ENCODE measurements around the gene APRT. TPM values are rescaled to one million over a fixed set of nuclear protein-coding genes. Genes with fewer than 3 reads are reported as not detected.
A peak's percentile ranks its signal among the peaks of the same experiment; 100 is the strongest.

APRT gene
- total and polyA plus RNA-seq, 9 of the 15 experiments (the other 6 are each of a cell fraction or from before 2014, with no cell fraction given), result 41.7 to 409 (median 146) TPM

- TF ChIP-seq ZNF740 (CRISPR knock-in tag; IDR thresholded peaks at IDR 0.05) (peak; percentile 63), ZNF740 (tag; IDR thresholded peaks at IDR 0.05) (no peak), FOXJ3 (CRISPR knock-in tag; IDR thresholded peaks at IDR 0.05) (no peak), TEAD1 (CRISPR knock-in tag; IDR thresholded peaks at IDR 0.05) (0 out of 4 replicates have a peak, but pooled peaks of 1 of the 2 experiments have one; percentile 41), BHLHE40 (IDR thresholded peaks at IDR 0.05; ENCODE audit: low read length) (peak; percentile 53), PTBP1 (IDR thresholded peaks at IDR 0.05; ENCODE audit: low read depth, low read length) (no peak), CREM (IDR thresholded peaks at IDR 0.05; ENCODE audit: low read depth) (peak; percentile 66), FOSL1 (tag; conservative IDR thresholded peaks at IDR 0.05) (no peak), JUN (IDR thresholded peaks at IDR 0.05; ENCODE audit: borderline replicate concordance, low read depth, low read length) (peak; percentile 22; the same call in 1 of the 2 replicates), JUN (CRISPR knock-in tag; IDR thresholded peaks at IDR 0.05; ENCODE audit: borderline replicate concordance) (no peak), NR2C2 (CRISPR knock-in tag; IDR thresholded peaks at IDR 0.05) (0 out of 2 replicates have a peak, but pooled peaks have one; percentile 42), NR2C2 (tag; IDR thresholded peaks at IDR 0.05) (no peak), SIN3B (IDR thresholded peaks at IDR 0.05; ENCODE audit: low read depth) (no peak), PYGO2 (tag; IDR thresholded peaks at IDR 0.05) (no peak), SAFB (IDR thresholded peaks at IDR 0.05; ENCODE audit: borderline replicate concordance, low read depth, low read length) (peak; percentile 38; the same call in 1 of the 2 replicates), ATF1 (CRISPR knock-in tag; IDR thresholded peaks at IDR 0.05) (peak; percentile 33; the same call in 1 of the 2 replicates), ATF1 (tag; IDR thresholded peaks at IDR 0.05) (no peak), XRCC5 (IDR thresholded peaks at IDR 0.05; ENCODE audit: low read depth, low read length) (0 out of 2 replicates have a peak, but pooled peaks have one; percentile 68), SLC30A9 (CRISPR knock-in tag; IDR thresholded peaks at IDR 0.05) (no peak), CBFB (CRISPR knock-in tag; IDR thresholded peaks at IDR 0.05) (0 out of 2 replicates have a peak, but pooled peaks have one; percentile 37), CBX5 (IDR thresholded peaks at IDR 0.05; ENCODE audit: borderline replicate concordance, low read depth) (0 out of 2 replicates have a peak, but pooled peaks have one; percentile 64), USF1 (CRISPR knock-in tag; IDR thresholded peaks at IDR 0.05) (peak; percentile 72), ZNF280A (IDR thresholded peaks at IDR 0.05; ENCODE audit: low read depth, partially characterized antibody) (no peak), SP1 (CRISPR knock-in tag; IDR thresholded peaks at IDR 0.05) (peak; percentile 61)
- TF ChIP-seq, protein P1, sequence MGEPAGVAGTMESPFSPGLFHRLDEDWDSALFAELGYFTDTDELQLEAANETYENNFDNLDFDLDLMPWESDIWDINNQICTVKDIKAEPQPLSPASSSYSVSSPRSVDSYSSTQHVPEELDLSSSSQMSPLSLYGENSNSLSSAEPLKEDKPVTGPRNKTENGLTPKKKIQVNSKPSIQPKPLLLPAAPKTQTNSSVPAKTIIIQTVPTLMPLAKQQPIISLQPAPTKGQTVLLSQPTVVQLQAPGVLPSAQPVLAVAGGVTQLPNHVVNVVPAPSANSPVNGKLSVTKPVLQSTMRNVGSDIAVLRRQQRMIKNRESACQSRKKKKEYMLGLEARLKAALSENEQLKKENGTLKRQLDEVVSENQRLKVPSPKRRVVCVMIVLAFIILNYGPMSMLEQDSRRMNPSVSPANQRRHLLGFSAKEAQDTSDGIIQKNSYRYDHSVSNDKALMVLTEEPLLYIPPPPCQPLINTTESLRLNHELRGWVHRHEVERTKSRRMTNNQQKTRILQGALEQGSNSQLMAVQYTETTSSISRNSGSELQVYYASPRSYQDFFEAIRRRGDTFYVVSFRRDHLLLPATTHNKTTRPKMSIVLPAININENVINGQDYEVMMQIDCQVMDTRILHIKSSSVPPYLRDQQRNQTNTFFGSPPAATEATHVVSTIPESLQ (CRISPR knock-in tag; IDR thresholded peaks at IDR 0.05), result no peak
Observed at GRCh38 chr16:88839026-88839529, 27.4 kb upstream of the APRT start (continued).
